Measurements from ENCODE around the gene AEBP2. TPM values are rescaled to one million over a fixed set of nuclear protein-coding genes. Genes with fewer than 3 reads are reported as not detected.
"Not testable (repeated sequence)": the region's sequence is repeated elsewhere in the genome, so short reads cannot be mapped to it uniquely, and the experiment has no call there.

AEBP2 gene
- polyA plus RNA-seq (ENCODE audit: insufficient read length in 4 of 4) = 10 to 100 TPM; 50.9 to 65.8 (median 61.9) TPM

- DNase-seq (ENCODE audit: low read depth in 4 of 4, low spot score in 3 of 4) = peak; percentile 82 to 88 (median 86)
Measured at GRCh38 chr12:19439059-19440018, at the start of gene AEBP2. TSS of gene AEBP2 (plus strand) at chr12:19439492. CDS start at chr12:19439700, 208 bp downstream.

GRCh38 chr12:19390051-19390598 is 49.2 kb upstream of the AEBP2 start:
- DNase-seq (ENCODE audit: low read depth in 4 of 4, low spot score in 3 of 4) = peak in 1 of 4 donors; percentile 18

GRCh38 chr12:19392644-19393043 is 46.6 kb upstream of the AEBP2 start:
- not testable (repeated sequence) for DNase-seq (ENCODE audit: low read depth in 4 of 4, low spot score in 3 of 4)

DNA sequence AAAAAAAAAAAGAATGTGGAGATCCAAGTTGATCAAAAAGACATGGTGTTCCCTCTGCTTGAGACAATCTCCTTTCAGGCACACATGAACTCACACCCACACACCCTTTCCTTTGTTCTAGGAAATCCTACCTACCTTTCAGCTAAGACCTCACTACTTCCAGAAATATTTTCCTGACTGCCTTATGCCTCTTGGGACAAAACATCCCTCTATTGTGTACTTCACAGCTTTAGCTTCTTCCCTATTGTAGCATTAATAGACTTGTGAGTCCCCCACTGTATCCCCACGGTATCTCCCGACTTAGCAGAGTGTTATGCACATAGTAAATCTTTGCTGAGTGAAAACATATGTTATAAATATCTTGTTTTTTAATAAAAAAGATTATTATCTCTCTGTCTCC is 44.9 kb upstream of the AEBP2 start:
- no peak for DNase-seq (ENCODE audit: low read depth in 4 of 4, low spot score in 3 of 4)

DNA sequence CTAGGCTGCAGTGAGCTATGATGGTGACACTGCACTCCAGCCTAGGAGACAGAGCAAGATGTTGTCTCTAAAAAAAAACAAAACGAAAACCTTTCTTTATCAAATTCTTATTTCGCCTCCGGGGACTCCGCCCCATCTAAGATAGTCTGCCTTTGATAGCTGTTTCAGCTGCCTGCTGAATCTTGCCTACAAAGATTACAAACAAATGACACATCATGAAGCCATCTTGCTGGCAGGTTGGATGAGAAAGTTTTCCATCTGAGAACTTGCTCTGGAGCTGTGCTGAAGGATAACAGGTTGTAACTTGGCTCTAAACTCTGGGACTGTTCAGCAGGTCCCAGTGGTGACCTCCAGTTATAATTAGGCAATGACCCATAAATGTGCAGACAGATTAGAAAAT is 41.8 kb upstream of the AEBP2 start:
- no peak for DNase-seq (ENCODE audit: low read depth in 4 of 4, low spot score in 3 of 4)

- no peak for DNase-seq (ENCODE audit: low read depth in 4 of 4, low spot score in 3 of 4)
Measured at GRCh38 chr12:19398376-19399363, 40.6 kb upstream of the AEBP2 start.

GRCh38 chr12:19400649-19401285 is 38.5 kb upstream of the AEBP2 start:
- DNase-seq (ENCODE audit: low read depth in 4 of 4, low spot score in 3 of 4) = not testable (repeated sequence)

DNA sequence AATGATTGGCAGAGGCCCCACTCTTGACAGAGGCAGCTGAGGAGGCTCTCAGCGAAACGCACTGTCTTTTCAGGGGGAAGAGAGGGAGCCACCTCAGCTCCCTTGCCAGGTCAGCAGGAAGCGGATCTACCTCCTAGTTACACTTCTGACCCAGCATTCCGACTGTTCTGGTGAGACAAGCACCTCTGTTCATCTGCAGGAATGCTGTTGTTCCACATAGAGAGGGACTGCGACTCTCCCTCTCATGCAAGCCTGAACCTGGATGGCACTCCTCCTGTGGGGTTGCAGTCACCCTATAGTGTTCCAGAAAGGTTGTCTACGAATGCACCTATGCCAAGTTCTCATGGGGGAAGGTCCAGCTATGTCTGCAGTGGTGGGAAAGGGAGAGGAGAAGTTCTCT is 37.1 kb upstream of the AEBP2 start:
- DNase-seq (ENCODE audit: low read depth in 4 of 4, low spot score in 3 of 4) = no peak

GRCh38 chr12:19402743-19403431 is 36.4 kb upstream of the AEBP2 start:
- no peak for DNase-seq (ENCODE audit: low read depth in 4 of 4, low spot score in 3 of 4)

- no peak for DNase-seq (ENCODE audit: low read depth in 4 of 4, low spot score in 3 of 4)
Measured at GRCh38 chr12:19404242-19404880, 34.9 kb upstream of the AEBP2 start.

DNA sequence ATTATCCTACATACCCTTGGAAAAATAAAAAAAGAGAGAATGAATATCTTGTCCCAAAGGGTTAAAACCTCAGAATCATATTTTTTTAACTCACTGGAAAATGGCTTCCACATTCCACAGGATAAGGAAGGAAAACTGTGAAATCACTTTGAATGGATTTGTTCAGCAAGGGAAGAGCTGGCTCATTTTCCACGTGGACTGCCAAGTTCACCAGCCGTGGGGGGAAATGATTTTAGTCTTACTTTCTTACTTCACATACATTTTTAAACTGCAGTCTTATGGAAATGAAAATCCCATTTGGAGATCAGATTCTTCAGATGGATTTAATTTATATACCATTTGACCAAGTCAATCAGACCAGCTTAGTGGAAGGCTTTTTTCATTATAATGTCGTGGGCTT is 29.9 kb upstream of the AEBP2 start:
- DNase-seq (ENCODE audit: low read depth in 4 of 4, low spot score in 3 of 4) = no peak

DNA sequence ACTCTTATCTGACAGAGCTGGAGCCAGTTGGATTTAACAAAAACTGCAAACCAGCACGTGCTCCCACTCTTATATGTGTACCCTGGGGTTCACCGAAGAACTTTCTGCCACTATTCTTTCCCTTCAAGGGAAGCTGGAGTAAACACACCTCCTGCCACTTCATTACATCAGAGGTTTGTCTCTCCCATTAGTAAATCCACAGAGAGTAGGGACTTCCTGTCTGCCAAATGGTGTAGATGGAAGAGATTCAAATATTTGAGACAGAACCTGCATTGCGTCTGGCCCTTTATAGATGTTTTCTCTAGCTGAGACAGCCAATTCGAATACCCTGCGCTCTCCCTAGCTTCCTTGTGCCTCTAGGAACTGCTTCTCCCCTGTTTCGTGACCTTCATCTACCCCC is 29.1 kb upstream of the AEBP2 start:
- no peak for DNase-seq (ENCODE audit: low read depth in 4 of 4, low spot score in 3 of 4)

- no peak for DNase-seq (ENCODE audit: low read depth in 4 of 4, low spot score in 3 of 4)
Measured at GRCh38 chr12:19410629-19411185, 28.6 kb upstream of the AEBP2 start.

DNA sequence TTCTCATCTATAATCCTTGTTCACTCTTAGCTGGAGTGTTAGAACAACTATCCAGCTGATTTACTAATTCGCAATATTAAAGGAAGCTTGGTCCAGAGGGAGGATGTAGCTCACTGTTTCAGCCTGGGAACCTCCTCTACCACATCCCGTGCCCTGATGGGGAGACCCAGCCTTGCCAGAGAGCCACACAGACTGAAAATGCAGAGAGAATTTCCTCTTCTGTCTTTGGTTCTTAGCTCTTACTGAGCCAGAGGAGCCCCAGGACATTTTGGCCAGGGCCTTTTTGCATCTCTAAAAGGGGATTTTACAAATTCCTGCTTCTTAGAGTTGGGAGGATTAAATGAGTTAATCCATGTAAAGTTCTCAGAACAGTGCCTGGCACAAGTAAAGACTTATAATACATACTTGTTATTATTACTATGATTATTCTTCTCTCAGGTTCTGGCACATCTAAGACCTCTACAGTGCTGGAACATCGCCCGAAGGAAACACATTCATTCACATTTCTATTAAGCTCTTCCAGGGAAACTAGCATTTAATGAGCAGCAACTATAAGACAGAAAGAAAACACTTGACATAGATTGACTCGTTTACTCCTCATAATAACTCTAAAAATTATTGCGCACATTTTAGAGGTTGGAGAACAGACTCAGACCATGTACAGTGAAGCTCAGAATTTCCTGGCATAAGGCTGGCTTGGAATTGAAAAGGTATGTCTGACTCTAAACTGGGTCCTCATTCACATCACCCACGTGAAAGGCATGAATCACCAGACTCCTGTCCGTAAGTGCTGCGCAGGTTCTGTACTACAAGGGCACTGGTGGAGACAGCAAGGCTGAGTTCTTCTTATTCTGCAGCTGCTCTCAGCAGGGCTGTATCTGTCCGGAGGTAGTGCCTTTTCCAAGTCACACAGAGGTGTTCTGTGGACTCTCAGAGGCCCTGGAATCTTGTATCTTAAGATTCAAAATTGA is 27.8 kb upstream of the AEBP2 start:
- no peak for DNase-seq (ENCODE audit: low read depth in 4 of 4, low spot score in 3 of 4)

- DNase-seq (ENCODE audit: low read depth in 4 of 4, low spot score in 3 of 4) = no peak
Measured at GRCh38 chr12:19412844-19413243, 26.4 kb upstream of the AEBP2 start.

DNA sequence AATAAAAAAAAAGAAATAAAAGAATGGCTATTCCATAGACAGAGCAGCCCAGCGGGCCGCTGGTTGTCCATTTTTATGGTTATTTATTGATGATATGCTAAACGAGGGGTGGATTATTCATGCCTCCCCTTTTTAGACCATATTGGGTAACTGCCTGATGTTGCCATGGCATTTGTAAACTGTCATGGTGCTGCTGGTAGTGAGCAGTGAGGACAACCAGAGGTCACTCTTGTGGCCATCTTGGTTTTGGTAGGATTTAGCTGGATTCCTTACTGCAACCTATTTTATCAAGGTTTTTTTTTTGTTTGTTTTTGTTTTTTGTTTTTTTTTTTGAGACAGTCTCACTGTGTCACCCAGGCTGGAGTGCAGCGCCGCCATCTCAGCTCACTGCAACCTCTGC is 25.7 kb upstream of the AEBP2 start:
- DNase-seq (ENCODE audit: low read depth in 4 of 4, low spot score in 3 of 4) = not testable (repeated sequence)

GRCh38 chr12:19415563-19415962 is 23.7 kb upstream of the AEBP2 start:
- DNase-seq (ENCODE audit: low read depth in 4 of 4, low spot score in 3 of 4) = no peak

GRCh38 chr12:19419086-19419485 is 20.2 kb upstream of the AEBP2 start:
- DNase-seq (ENCODE audit: low read depth in 4 of 4, low spot score in 3 of 4) = no peak
